Osteoblast (primary cell): ENCODE data around the gene SFRP5. TPM values are rescaled to one million over a fixed set of nuclear protein-coding genes. Genes with fewer than 3 reads are reported as not detected.

Experiments used
- DNase-seq: peaks from one replicate; pipeline ENCODE4 v3.0.0; 2011; ENCODE audit warnings: low spot score, mixed read lengths; ENCODE audit not compliant: insufficient read length; ENCODE audit errors: missing footprints
- H2AFZ ChIP-seq: 2 replicates; pipeline ENCODE4 v1.6.0; 2011; ENCODE audit warnings: mild to moderate bottlenecking, low read length
- H3K27ac ChIP-seq: 2 replicates; pipeline ENCODE4 v1.5.1; 2011; ENCODE audit warnings: mild to moderate bottlenecking, low read depth, low read length, moderate library complexity
- H3K27me3 ChIP-seq: 2 replicates; pipeline ENCODE4 v1.6.0; 2012; ENCODE audit warnings: mild to moderate bottlenecking, control low read depth, inconsistent platforms, low read length, moderate library complexity; ENCODE audit not compliant: insufficient read depth
- H3K36me3 ChIP-seq: 2 replicates; pipeline ENCODE4 v1.5.1; 2011; ENCODE audit warnings: mild to moderate bottlenecking, low read length, control low read depth, moderate library complexity; ENCODE audit not compliant: insufficient read depth
- H3K4me1 ChIP-seq: 2 replicates; pipeline ENCODE4 v1.5.1; 2011; ENCODE audit warnings: mild to moderate bottlenecking, low read length, control low read depth, moderate library complexity; ENCODE audit not compliant: insufficient read depth
- H3K4me2 ChIP-seq: 2 replicates; pipeline ENCODE4 v1.6.0; 2011; ENCODE audit warnings: mild to moderate bottlenecking, low read length; ENCODE audit not compliant: insufficient read depth
- H3K4me3 ChIP-seq: fragments of 200-600 bp; sonication (generic); 3 replicates; pipeline ENCODE4 v1.5.1; 2012; ENCODE audit warnings: mild to moderate bottlenecking, low read length, inconsistent platforms; ENCODE audit not compliant: insufficient read depth
- H3K79me2 ChIP-seq: 2 replicates; pipeline ENCODE4 v1.6.0; 2012; ENCODE audit warnings: mild to moderate bottlenecking, low read length, control low read depth, inconsistent platforms; ENCODE audit not compliant: insufficient read depth
- H3K9me3 ChIP-seq: 2 replicates; pipeline ENCODE4 v1.5.1; 2011; ENCODE audit warnings: low read depth, low read length, control low read depth
- H4K20me1 ChIP-seq: 2 replicates; pipeline ENCODE4 v1.6.0; 2012; ENCODE audit warnings: mild to moderate bottlenecking, low read length, control low read depth; ENCODE audit not compliant: insufficient read depth
- CTCF ChIP-seq: IDR thresholded peaks from 2 replicates; pipeline ENCODE4 v1.5.1; 2011; ENCODE audit warnings: mild to moderate bottlenecking, low read depth, low read length, moderate library complexity; ENCODE audit errors: extremely low read depth
- total RNA-seq: library from RNA; depleted of rRNA; stranded (reverse); fragments of >200 nt; gene quantifications from 2 replicates; pipeline ENCODE4 v1.2.3, GENCODE V29; 2012

The SFRP5 gene
- total RNA-seq, 1 donor = not detected

DNA sequence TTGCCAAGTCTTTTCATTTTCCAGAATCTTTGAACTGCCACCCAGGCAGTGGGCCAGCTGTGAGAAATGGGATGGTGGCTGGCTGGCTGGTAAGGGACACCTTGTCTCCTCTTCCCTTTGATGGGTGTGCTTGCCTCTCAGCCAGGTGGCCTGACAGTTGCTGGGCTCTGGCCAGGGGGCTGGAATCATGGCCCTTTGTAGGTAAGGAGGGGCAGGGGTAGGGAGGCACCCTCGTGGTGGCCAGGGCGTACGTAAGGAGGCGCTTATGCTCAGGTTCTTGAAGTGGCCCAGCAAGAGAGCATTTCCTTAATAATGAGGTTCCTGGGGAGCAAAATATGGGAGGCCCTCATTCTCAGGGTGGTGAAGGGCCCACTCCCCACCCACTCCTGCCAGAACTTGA lies 44.8 kb upstream of the SFRP5 start:
- no peak overlapping the region for H3K27ac ChIP-seq
- no peak overlapping the region for H3K4me2 ChIP-seq
- no peaks in the 10 kb centered on the region for H4K20me1 ChIP-seq
- H3K9me3 ChIP-seq = no peaks in the 10 kb centered on the region
- TF ChIP-seq CTCF = no peak
- no peak for DNase-seq
- no peaks in the 10 kb centered on the region for H3K79me2 ChIP-seq
- no peak overlapping the region for H2AFZ ChIP-seq
- no peak overlapping the region for H3K4me3 ChIP-seq
- H3K27me3 ChIP-seq = peaks cover 22% of the 10 kb centered on the region
- H3K4me1 ChIP-seq = no peaks in the 10 kb centered on the region
- H3K36me3 ChIP-seq = no peaks in the 10 kb centered on the region

GRCh38 chr10:97814996-97815395 lies 43.2 kb upstream of the SFRP5 start:
- H3K9me3 ChIP-seq = no peaks in the 10 kb centered on the region
- H3K4me2 ChIP-seq = no peak overlapping the region
- TF ChIP-seq CTCF = no peak
- no peak overlapping the region for H3K4me3 ChIP-seq
- no peaks in the 10 kb centered on the region for H3K79me2 ChIP-seq
- no peak overlapping the region for H2AFZ ChIP-seq
- H3K27ac ChIP-seq = no peak overlapping the region
- no peaks in the 10 kb centered on the region for H3K4me1 ChIP-seq
- no peak for DNase-seq
- no peaks in the 10 kb centered on the region for H3K36me3 ChIP-seq
- H4K20me1 ChIP-seq = no peaks in the 10 kb centered on the region
- H3K27me3 ChIP-seq = peaks cover 25% of the 10 kb centered on the region

- H3K27me3 ChIP-seq = peaks cover 21% of the 10 kb centered on the region
- peak; percentile 45 for DNase-seq
- H3K4me3 ChIP-seq = no peak overlapping the region
- no peak overlapping the region for H3K4me2 ChIP-seq
- no peaks in the 10 kb centered on the region for H3K79me2 ChIP-seq
- no peaks in the 10 kb centered on the region for H3K4me1 ChIP-seq
- no peak overlapping the region for H3K27ac ChIP-seq
- no peaks in the 10 kb centered on the region for H3K36me3 ChIP-seq
- H4K20me1 ChIP-seq = no peaks in the 10 kb centered on the region
- TF ChIP-seq CTCF = no peak
- H3K9me3 ChIP-seq = no peaks in the 10 kb centered on the region
- no peak overlapping the region for H2AFZ ChIP-seq
These were observed 41.5 kb upstream of the SFRP5 start for GRCh38 chr10:97813311-97813710.

- peaks cover 18% of the 10 kb centered on the region for H3K27me3 ChIP-seq
- H3K36me3 ChIP-seq = no peaks in the 10 kb centered on the region
- H3K4me1 ChIP-seq = no peaks in the 10 kb centered on the region
- H3K4me3 ChIP-seq = no peak overlapping the region
- H3K79me2 ChIP-seq = no peaks in the 10 kb centered on the region
- H3K27ac ChIP-seq = no peak overlapping the region
- H2AFZ ChIP-seq = no peak overlapping the region
- DNase-seq = no peak
- H3K4me2 ChIP-seq = no peak overlapping the region
- no peaks in the 10 kb centered on the region for H3K9me3 ChIP-seq
- TF ChIP-seq CTCF = no peak
- no peaks in the 10 kb centered on the region for H4K20me1 ChIP-seq
These were observed 40.9 kb upstream of the SFRP5 start for GRCh38 chr10:97812696-97813095.
